BE2C (cell line): ENCODE measurements around the gene TEC.
"Not testable (repeated sequence)": the region's sequence is repeated elsewhere in the genome, so short reads cannot be mapped to it uniquely, and the experiment has no call there.

Experiments
- DNase-seq: peaks from one replicate; pipeline ENCODE4 v3.0.0-alpha.2; 2020
- H3K27me3 ChIP-seq: fragments of 250-450 bp; sonication (Bioruptor Pico); 2 replicates; pipeline ENCODE4 v1.5.1; 2020; ENCODE audit warnings: mild to moderate bottlenecking
- H3K36me3 ChIP-seq: fragments of 250-450 bp; sonication (Bioruptor Pico); 2 replicates; pipeline ENCODE4 v1.5.1; 2020; ENCODE audit warnings: mild to moderate bottlenecking
- H3K4me1 ChIP-seq: fragments of 250-450 bp; sonication (Bioruptor Pico); 2 replicates; pipeline ENCODE4 v1.5.1; 2020
- H3K4me3 ChIP-seq: 2 replicates; pipeline ENCODE4 v1.5.1; 2011; ENCODE audit warnings: low read depth, low read length
- H3K9me3 ChIP-seq: fragments of 250-450 bp; sonication (Bioruptor Pico); 2 replicates; pipeline ENCODE4 v1.5.1; 2020
- CTCF ChIP-seq: IDR thresholded peaks from 2 replicates; pipeline ENCODE4 v1.5.1; 2012; ENCODE audit warnings: mild to moderate bottlenecking, low read depth, low read length

TEC gene

GRCh38 chr4:48305508-48305907 lies 35.9 kb upstream of the TEC start:
- Histone ChIP-seq H3K36me3 (no peaks in the 10 kb centered on the region), H3K4me1 (no peaks in the 10 kb centered on the region), H3K27me3 (no peaks in the 10 kb centered on the region), H3K4me3 (no peak overlapping the region), H3K9me3 (no peaks in the 10 kb centered on the region)
- TF ChIP-seq CTCF: no peak
- no peak for DNase-seq

GRCh38 chr4:48300004-48300403 lies 30.4 kb upstream of the TEC start:
- H3K4me3 ChIP-seq: no peak overlapping the region
- H3K4me1 ChIP-seq: no peaks in the 10 kb centered on the region
- no peaks in the 10 kb centered on the region for H3K36me3 ChIP-seq
- H3K9me3 ChIP-seq: no peaks in the 10 kb centered on the region
- TF ChIP-seq CTCF: no peak
- H3K27me3 ChIP-seq: no peaks in the 10 kb centered on the region; the same call in 1 of the 2 replicates
- no peak for DNase-seq

GRCh38 chr4:48299560-48299959 lies 29.9 kb upstream of the TEC start:
- Histone ChIP-seq H3K36me3 (no peaks in the 10 kb centered on the region), H3K4me3 (no peak overlapping the region), H3K27me3 (no peaks in the 10 kb centered on the region; the same call in 1 of the 2 replicates), H3K9me3 (no peaks in the 10 kb centered on the region), H3K4me1 (no peaks in the 10 kb centered on the region)
- no peak for DNase-seq
- TF ChIP-seq CTCF: no peak

- DNase-seq: no peak
- no peak overlapping the region for H3K4me3 ChIP-seq
- no peaks in the 10 kb centered on the region for H3K9me3 ChIP-seq
- no peaks in the 10 kb centered on the region for H3K4me1 ChIP-seq
- TF ChIP-seq CTCF: no peak
- H3K36me3 ChIP-seq: no peaks in the 10 kb centered on the region
- no peaks in the 10 kb centered on the region; the same call in 1 of the 2 replicates for H3K27me3 ChIP-seq
Measured at GRCh38 chr4:48297256-48297846, 27.7 kb upstream of the TEC start.

GRCh38 chr4:48296365-48296764 lies 26.7 kb upstream of the TEC start:
- Histone ChIP-seq H3K36me3 (no peaks in the 10 kb centered on the region), H3K4me1 (no peaks in the 10 kb centered on the region), H3K4me3 (no peak overlapping the region), H3K9me3 (no peaks in the 10 kb centered on the region), H3K27me3 (no peaks in the 10 kb centered on the region; the same call in 1 of the 2 replicates)
- no peak for DNase-seq
- TF ChIP-seq CTCF: no peak

GRCh38 chr4:48295116-48295515 lies 25.5 kb upstream of the TEC start:
- no peaks in the 10 kb centered on the region for H3K9me3 ChIP-seq
- H3K4me3 ChIP-seq: no peak overlapping the region
- H3K27me3 ChIP-seq: no peaks in the 10 kb centered on the region; the same call in 1 of the 2 replicates
- no peaks in the 10 kb centered on the region for H3K4me1 ChIP-seq
- no peak for TF ChIP-seq CTCF
- H3K36me3 ChIP-seq: no peaks in the 10 kb centered on the region
- no peak for DNase-seq

- H3K36me3 ChIP-seq, H3K4me1 ChIP-seq, DNase-seq, H3K9me3 ChIP-seq, H3K27me3 ChIP-seq, H3K4me3 ChIP-seq: not testable (repeated sequence)
Measured at GRCh38 chr4:48292218-48292790, 22.7 kb upstream of the TEC start.
